ENCODE results near the gene LMTK3.

LMTK3 gene

DNA sequence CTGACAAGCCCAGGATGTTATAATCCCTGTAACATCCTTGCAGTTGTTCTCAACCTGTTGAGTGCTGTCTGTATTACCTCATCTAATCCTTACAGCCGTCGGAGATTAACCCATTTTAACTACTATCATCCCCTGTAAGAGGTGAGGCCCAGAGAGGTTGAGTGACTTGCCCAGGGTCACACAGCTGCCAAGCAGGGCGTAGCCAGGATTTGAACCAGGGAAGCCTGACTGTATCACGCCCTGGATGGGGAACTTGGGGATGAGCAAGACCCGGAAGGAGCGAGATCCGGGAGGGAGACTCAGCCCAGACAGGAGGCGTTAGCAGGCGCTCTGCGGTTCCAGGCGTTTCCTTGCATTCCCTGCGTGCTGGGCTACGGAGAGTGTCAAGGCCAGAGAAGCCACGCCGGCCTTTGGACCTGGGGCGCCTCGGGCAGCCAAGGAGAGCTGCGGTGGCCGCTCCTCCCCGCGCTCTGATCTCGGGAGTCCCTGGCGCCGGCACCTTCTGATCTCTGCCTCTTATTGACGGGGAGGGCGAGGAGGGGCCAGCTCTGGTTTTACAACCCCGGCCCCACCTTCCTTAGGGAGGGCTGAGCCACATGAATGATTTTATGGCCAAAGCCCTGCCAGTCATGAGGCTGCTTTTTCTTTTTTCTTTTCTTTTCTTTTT is 46.5 kb upstream of the LMTK3 start:
- no peak overlapping the region for H3K27ac ChIP-seq (ENCODE audit: low read depth, low read length)
- TF ChIP-seq EZH2phosphoT487 (IDR thresholded peaks at IDR 0.05; ENCODE audit: borderline replicate concordance, low read length): no peak
- TF ChIP-seq, protein P1, sequence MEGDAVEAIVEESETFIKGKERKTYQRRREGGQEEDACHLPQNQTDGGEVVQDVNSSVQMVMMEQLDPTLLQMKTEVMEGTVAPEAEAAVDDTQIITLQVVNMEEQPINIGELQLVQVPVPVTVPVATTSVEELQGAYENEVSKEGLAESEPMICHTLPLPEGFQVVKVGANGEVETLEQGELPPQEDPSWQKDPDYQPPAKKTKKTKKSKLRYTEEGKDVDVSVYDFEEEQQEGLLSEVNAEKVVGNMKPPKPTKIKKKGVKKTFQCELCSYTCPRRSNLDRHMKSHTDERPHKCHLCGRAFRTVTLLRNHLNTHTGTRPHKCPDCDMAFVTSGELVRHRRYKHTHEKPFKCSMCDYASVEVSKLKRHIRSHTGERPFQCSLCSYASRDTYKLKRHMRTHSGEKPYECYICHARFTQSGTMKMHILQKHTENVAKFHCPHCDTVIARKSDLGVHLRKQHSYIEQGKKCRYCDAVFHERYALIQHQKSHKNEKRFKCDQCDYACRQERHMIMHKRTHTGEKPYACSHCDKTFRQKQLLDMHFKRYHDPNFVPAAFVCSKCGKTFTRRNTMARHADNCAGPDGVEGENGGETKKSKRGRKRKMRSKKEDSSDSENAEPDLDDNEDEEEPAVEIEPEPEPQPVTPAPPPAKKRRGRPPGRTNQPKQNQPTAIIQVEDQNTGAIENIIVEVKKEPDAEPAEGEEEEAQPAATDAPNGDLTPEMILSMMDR (IDR thresholded peaks at IDR 0.05; ENCODE audit: low read depth, low read length, poor library complexity, severe bottlenecking): no peak
- peaks cover 4% of the 10 kb centered on the region for H3K4me1 ChIP-seq (ENCODE audit: control insufficient read depth, low read length)
- peak overlapping the region; percentile 46 for H3K4me2 ChIP-seq (ENCODE audit: low read length)
- H3K36me3 ChIP-seq (ENCODE audit: control insufficient read depth, low read length): no peaks in the 10 kb centered on the region
- no peak overlapping the region for H3K4me3 ChIP-seq (ENCODE audit: low read length)
- no peaks in the 10 kb centered on the region for H3F3A ChIP-seq (ENCODE audit: control insufficient read depth, insufficient read depth)
- H3K9me3 ChIP-seq (ENCODE audit: control insufficient read depth, insufficient read depth, low read length): no peaks in the 10 kb centered on the region
- H3K9me2 ChIP-seq (replicated peaks; ENCODE audit: control insufficient read depth, low read length): no peaks in the 10 kb centered on the region
- no peaks in the 10 kb centered on the region for H3K79me2 ChIP-seq (ENCODE audit: control insufficient read depth, low read length)
- no peaks in the 10 kb centered on the region for H4K20me1 ChIP-seq (ENCODE audit: control insufficient read depth, insufficient read depth, low read depth, low read length)
- peaks cover 7% of the 10 kb centered on the region for H3K27me3 ChIP-seq (ENCODE audit: control insufficient read depth, low read length)

DNA sequence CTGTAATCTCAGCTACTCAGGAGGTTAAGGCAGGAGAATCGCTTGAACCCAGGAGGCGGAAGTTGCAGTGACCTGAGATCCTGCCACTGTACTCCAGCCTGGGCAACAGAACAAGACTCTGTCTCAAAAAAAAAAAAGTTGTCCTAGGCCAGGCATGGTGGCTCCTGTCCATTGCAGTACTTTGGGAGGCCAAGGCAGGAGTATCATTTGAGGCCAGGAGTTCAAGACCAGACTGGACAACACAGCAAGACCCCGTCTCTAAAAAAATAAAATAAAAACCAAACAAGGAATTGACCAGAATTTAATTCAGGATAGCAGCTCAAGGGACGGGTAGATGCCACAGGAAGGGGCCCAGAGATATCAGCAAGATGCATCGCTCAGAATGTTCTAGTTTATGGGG is 45.2 kb upstream of the LMTK3 start:
- TF ChIP-seq EZH2phosphoT487 (IDR thresholded peaks at IDR 0.05; ENCODE audit: borderline replicate concordance, low read length): no peak
- TF ChIP-seq, protein P1 (IDR thresholded peaks at IDR 0.05; ENCODE audit: low read depth, low read length, poor library complexity, severe bottlenecking): no peak
- Histone ChIP-seq H3K79me2 (ENCODE audit: control insufficient read depth, low read length) (no peaks in the 10 kb centered on the region), H3F3A (ENCODE audit: control insufficient read depth, insufficient read depth) (no peaks in the 10 kb centered on the region), H3K9me2 (replicated peaks; ENCODE audit: control insufficient read depth, low read length) (no peaks in the 10 kb centered on the region), H3K27ac (ENCODE audit: low read depth, low read length) (no peak overlapping the region), H3K4me1 (ENCODE audit: control insufficient read depth, low read length) (peaks cover 4% of the 10 kb centered on the region), H3K4me3 (ENCODE audit: low read length) (no peak overlapping the region), H3K27me3 (ENCODE audit: control insufficient read depth, low read length) (peaks cover 7% of the 10 kb centered on the region), H3K36me3 (ENCODE audit: control insufficient read depth, low read length) (no peaks in the 10 kb centered on the region), H4K20me1 (ENCODE audit: control insufficient read depth, insufficient read depth, low read depth, low read length) (no peaks in the 10 kb centered on the region), H3K9me3 (ENCODE audit: control insufficient read depth, insufficient read depth, low read length) (no peaks in the 10 kb centered on the region), H3K4me2 (ENCODE audit: low read length) (no peak overlapping the region)

DNA sequence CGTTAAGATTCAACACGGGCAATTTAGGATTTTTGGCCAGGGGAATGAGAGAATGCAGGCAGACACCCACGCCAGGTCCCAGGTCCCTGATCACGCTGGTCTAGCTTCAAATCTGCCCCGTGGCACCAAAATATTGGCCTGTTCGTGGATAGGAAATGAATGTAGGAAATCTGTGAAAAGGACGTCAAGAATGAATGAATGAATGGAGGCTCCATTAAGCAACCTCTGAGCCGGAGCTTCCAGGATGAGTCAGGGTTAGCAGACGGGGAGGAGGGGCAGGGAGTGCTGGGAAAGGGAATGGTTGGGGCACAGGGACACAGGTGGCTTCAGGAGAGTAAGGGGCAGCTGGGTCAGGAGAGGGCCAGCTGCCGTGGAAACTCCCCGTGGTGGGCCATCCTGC is 44.5 kb upstream of the LMTK3 start:
- Histone ChIP-seq H3K9me3 (ENCODE audit: control insufficient read depth, insufficient read depth, low read length) (no peaks in the 10 kb centered on the region), H3K79me2 (ENCODE audit: control insufficient read depth, low read length) (no peaks in the 10 kb centered on the region), H3K9me2 (replicated peaks; ENCODE audit: control insufficient read depth, low read length) (no peaks in the 10 kb centered on the region), H3K4me2 (ENCODE audit: low read length) (no peak overlapping the region), H3K36me3 (ENCODE audit: control insufficient read depth, low read length) (no peaks in the 10 kb centered on the region), H3K4me1 (ENCODE audit: control insufficient read depth, low read length) (peaks cover 4% of the 10 kb centered on the region), H3K4me3 (ENCODE audit: low read length) (no peak overlapping the region), H3F3A (ENCODE audit: control insufficient read depth, insufficient read depth) (no peaks in the 10 kb centered on the region), H3K27ac (ENCODE audit: low read depth, low read length) (no peak overlapping the region), H3K27me3 (ENCODE audit: control insufficient read depth, low read length) (peaks cover 7% of the 10 kb centered on the region), H4K20me1 (ENCODE audit: control insufficient read depth, insufficient read depth, low read depth, low read length) (no peaks in the 10 kb centered on the region)
- TF ChIP-seq EZH2phosphoT487 (IDR thresholded peaks at IDR 0.05; ENCODE audit: borderline replicate concordance, low read length): no peak
- TF ChIP-seq, protein P1 (IDR thresholded peaks at IDR 0.05; ENCODE audit: low read depth, low read length, poor library complexity, severe bottlenecking): no peak
